ENCODE results near the gene MGLL. TPM values are rescaled to one million over a fixed set of nuclear protein-coding genes. Genes with fewer than 3 reads are reported as not detected.

MGLL gene
- total RNA-seq, 4 donors from 2014 or later, result 36.7 to 146 (median 73.5) TPM

- H3K36me3 ChIP-seq, result peaks cover 4 to 88% (median 6%) of the 10 kb centered on the region in 3 donors
- intact Hi-C loops (cut with DNase I), result no loop called here
These were observed 12.7 kb downstream of the MGLL start for GRCh38 chr3:127809611-127810010.

GRCh38 chr3:127809211-127809610 is 13.1 kb downstream of the MGLL start:
- TF ChIP-seq POLR2A (IDR thresholded peaks at IDR 0.05), result no peak
- no peak for TF ChIP-seq CTCF (IDR thresholded peaks at IDR 0.05)
- H3K4me3 ChIP-seq, result no peak overlapping the region
- DNase-seq, result no peak
- H3K27me3 ChIP-seq, result no peaks in the 10 kb centered on the region
- WGBS, 2 donors, result 45 to 64% methylated on average over 1 of the region's 1 CpG
- H3K9me3 ChIP-seq, result no peaks in the 10 kb centered on the region
- H3K27ac ChIP-seq, result no peak overlapping the region
- H3K36me3 ChIP-seq, result peaks cover 4 to 88% (median 6%) of the 10 kb centered on the region in 3 donors
- H3K4me1 ChIP-seq, result peaks cover 0 to 18% (median 0%) of the 10 kb centered on the region in 3 donors
- intact Hi-C loops (cut with DNase I), result no loop called here

More at GRCh38 chr3:127809611-127810010, 12.7 kb downstream of the MGLL start:
- H3K4me1 ChIP-seq, result peaks cover 0 to 18% (median 0%) of the 10 kb centered on the region in 3 donors
- no peaks in the 10 kb centered on the region for H3K27me3 ChIP-seq
- WGBS, 2 donors, result 60 to 71% methylated on average over 1 to 2 of the region's 2 CpGs
- no peaks in the 10 kb centered on the region for H3K9me3 ChIP-seq
- no peak for TF ChIP-seq CTCF (IDR thresholded peaks at IDR 0.05)
- no peak for TF ChIP-seq POLR2A (IDR thresholded peaks at IDR 0.05)
- no peak overlapping the region for H3K4me3 ChIP-seq
- DNase-seq, result no peak
- H3K27ac ChIP-seq, result no peak overlapping the region

- H3K27me3 ChIP-seq, result no peaks in the 10 kb centered on the region
- H3K4me1 ChIP-seq, result peaks cover 0 to 18% (median 0%) of the 10 kb centered on the region in 3 donors
- DNase-seq, result no peak
- H3K36me3 ChIP-seq, result peaks cover 4 to 80% (median 6%) of the 10 kb centered on the region in 3 donors
- no peak overlapping the region for H3K4me3 ChIP-seq
- H3K9me3 ChIP-seq, result no peaks in the 10 kb centered on the region
- intact Hi-C loops (cut with DNase I), result no loop called here
- TF ChIP-seq CTCF (IDR thresholded peaks at IDR 0.05), result no peak
- no peak for TF ChIP-seq POLR2A (IDR thresholded peaks at IDR 0.05)
- no peak overlapping the region for H3K27ac ChIP-seq
These were observed 14.1 kb downstream of the MGLL start for GRCh38 chr3:127808197-127808596.

GRCh38 chr3:127805026-127805753 is 17.1 kb downstream of the MGLL start:
- no peaks in the 10 kb centered on the region for H3K9me3 ChIP-seq
- DNase-seq, result no peak
- peaks cover 0 to 28% (median 7%) of the 10 kb centered on the region in 3 donors for H3K4me1 ChIP-seq
- peaks cover 0 to 55% (median 0%) of the 10 kb centered on the region in 3 donors for H3K36me3 ChIP-seq
- no peaks in the 10 kb centered on the region for H3K27me3 ChIP-seq
- no peak overlapping the region for H3K4me3 ChIP-seq
- TF ChIP-seq POLR2A (IDR thresholded peaks at IDR 0.05), result no peak
- TF ChIP-seq CTCF (IDR thresholded peaks at IDR 0.05), result no peak
- no peak overlapping the region for H3K27ac ChIP-seq
- whole genome bisulfite sequencing, 2 donors, result 74 to 81% methylated on average over 8 to 9 of the region's 10 CpGs
- intact Hi-C loops (cut with DNase I), result no loop called here

- intact Hi-C loops (cut with DNase I), result no loop called here
These were observed 18.2 kb downstream of the MGLL start for GRCh38 chr3:127804141-127804540.

More at GRCh38 chr3:127804141-127804540, 18.2 kb downstream of the MGLL start:
- no peaks in the 10 kb centered on the region for H3K9me3 ChIP-seq
- TF ChIP-seq CTCF (IDR thresholded peaks at IDR 0.05), result no peak
- TF ChIP-seq POLR2A (IDR thresholded peaks at IDR 0.05), result no peak
- DNase-seq, result no peak
- H3K27me3 ChIP-seq, result no peaks in the 10 kb centered on the region
- H3K4me3 ChIP-seq, result no peak overlapping the region
- H3K36me3 ChIP-seq, result peaks cover 0 to 46% (median 0%) of the 10 kb centered on the region in 3 donors
- peaks cover 5 to 39% (median 7%) of the 10 kb centered on the region in 3 donors for H3K4me1 ChIP-seq
- H3K27ac ChIP-seq, result no peak overlapping the region
- WGBS, 2 donors, result 83 to 95% methylated on average over 8 to 9 of the region's 9 CpGs

All from esophagus squamous epithelium (tissue), 5 donors.